K562 (cell line): ENCODE data around the gene KIF26A. TPM values are rescaled to one million over a fixed set of nuclear protein-coding genes. Genes with fewer than 3 reads are reported as not detected.

Experiments used
- ATAC-seq: fragments of 200-7000 bp; cut with Tn5 transposase; 3 replicates; pipeline ENCODE4 v1.9.1; 2020; ENCODE audit warnings: moderate library complexity
- BruUV-seq: library from RNA; stranded (reverse); fragments of 400-500 nt; replicated peaks from 2 replicates; lab custom pipeline; 2021; lab: Mats Ljungman, UMichigan
- CTCF ChIA-PET: fragments of 300-600 bp; formaldehyde crosslinking; extraction: SDS; loops from one replicate; lab custom pipeline; 2021; ENCODE audit warnings: low intra/inter-chr PET ratio; lab: Yijun Ruan, JAX
- POLR2A ChIA-PET: fragments of 300-600, 350-650 bp; sonication (Branson Sonifier 250); formaldehyde crosslinking; extraction: SDS; loops from one replicate; lab custom pipeline; 2021; ENCODE audit warnings: antibody characterized with exemption, inconsistent platforms; lab: Yijun Ruan, JAX
- DNase-seq, 4 experiments: peaks; one replicate each; pipeline versions ENCODE4 v3.0.0 to v3.0.0-alpha.2; 2011 to 2018; ENCODE audit warnings: low spot score in 3 of 4, mixed read lengths in 3 of 4; ENCODE audit errors: extremely low read depth in 1 of 4
- FAIRE-seq: peaks from 2 replicates; lab custom pipeline; 2011; peaks lifted over from hg19 to GRCh38; lab: Jason Lieb, UNC
- H2AFZ ChIP-seq: 2 replicates; pipeline ENCODE4 v1.6.0; 2011; ENCODE audit warnings: low read depth, low read length, control low read depth, inconsistent platforms
- H3K27ac ChIP-seq: fragments of 200-600 bp; 3 replicates; pipeline ENCODE4 v1.8.0; 2011; ENCODE audit warnings: low read depth, mild to moderate bottlenecking, control low read depth, inconsistent platforms, low read length, moderate library complexity, mixed read lengths; ENCODE audit errors: extremely low read depth
- H3K27me3 ChIP-seq, 2 experiments: fragments of 300-600 bp in 1 of 2; 2 replicates in 1 of 2; 3 replicates in 1 of 2; pipeline versions ENCODE4 v1.6.0 to v1.8.0; 2011; ENCODE audit warnings: inconsistent platforms in 2 of 2, low read length in 2 of 2, mild to moderate bottlenecking in 1 of 2, mixed read lengths in 1 of 2, moderate library complexity in 1 of 2; ENCODE audit not compliant: control insufficient read depth in 2 of 2, insufficient read depth in 2 of 2
- H3K36me3 ChIP-seq: fragments of 300-600 bp; 3 replicates; pipeline ENCODE4 v1.8.0; 2011; ENCODE audit warnings: mild to moderate bottlenecking, low read length, inconsistent platforms; ENCODE audit not compliant: control insufficient read depth, insufficient read depth
- H3K4me1 ChIP-seq, 2 experiments: fragments of 200-600 bp in 1 of 2; replicated peaks in 1 of 2; 2 replicates in 1 of 2; 3 replicates in 1 of 2; pipeline versions ENCODE4 v1.5.1 to v1.8.0; 2011; ENCODE audit warnings: inconsistent platforms in 2 of 2, low read length in 2 of 2, mild to moderate bottlenecking in 1 of 2, mixed read lengths in 1 of 2, moderate library complexity in 1 of 2; ENCODE audit not compliant: control insufficient read depth in 2 of 2, insufficient read depth in 2 of 2
- H3K4me2 ChIP-seq: 2 replicates; pipeline ENCODE4 v1.6.1; 2011; ENCODE audit warnings: low read length, control low read depth, inconsistent platforms, mixed read lengths; ENCODE audit not compliant: insufficient read depth
- H3K4me3 ChIP-seq: fragments of 200-600 bp; sonication (generic), shearing (Covaris generic); 2 replicates; pipeline ENCODE4 v1.5.1; 2016; ENCODE audit warnings: control low read depth, inconsistent platforms
- H3K79me2 ChIP-seq: fragments of 200-600 bp; 3 replicates; pipeline ENCODE4 v1.8.0; 2011; ENCODE audit warnings: low read length, inconsistent platforms; ENCODE audit not compliant: control insufficient read depth, insufficient read depth
- H3K9ac ChIP-seq, 2 experiments: 2 replicates each; pipeline versions ENCODE4 v1.6.0 to v1.6.1; 2011; ENCODE audit warnings: low read depth in 2 of 2, low read length in 2 of 2, control low read depth in 1 of 2, inconsistent platforms in 1 of 2, mild to moderate bottlenecking in 1 of 2, mixed read lengths in 1 of 2; ENCODE audit not compliant: insufficient read depth in 1 of 2
- H3K9me1 ChIP-seq: one replicate; pipeline ENCODE4 v1.6.0; 2011; ENCODE audit warnings: inconsistent platforms, mild to moderate bottlenecking, low read length, moderate library complexity; ENCODE audit not compliant: control insufficient read depth, insufficient read depth
- H3K9me3 ChIP-seq: replicated peaks from 2 replicates; pipeline ENCODE4 v1.5.1; 2011; ENCODE audit warnings: low read depth, low read length, inconsistent platforms; ENCODE audit not compliant: control insufficient read depth, insufficient read depth
- H4K20me1 ChIP-seq: replicated peaks from 2 replicates; pipeline ENCODE4 v1.6.1; 2011; ENCODE audit warnings: low read length, inconsistent platforms, mixed read lengths; ENCODE audit not compliant: control insufficient read depth, insufficient read depth
- ETS2 ChIP-seq: IDR thresholded peaks from 2 replicates; pipeline ENCODE4 v1.6.1; 2016; ENCODE audit warnings: borderline replicate concordance, missing genetic modification characterization, mild to moderate bottlenecking, moderate library complexity, missing compliant biosample characterization; ENCODE audit not compliant: poor library complexity, severe bottlenecking
- NCOR1 ChIP-seq: fragments of 450-650 bp; IDR thresholded peaks from 2 replicates; pipeline ENCODE4 v1.6.1; 2016; ENCODE audit warnings: mild to moderate bottlenecking, moderate library complexity
- TAF9B ChIP-seq: fragments of 450-650 bp; IDR thresholded peaks from 2 replicates; pipeline ENCODE4 v1.6.1; 2018; ENCODE audit warnings: mild to moderate bottlenecking; ENCODE audit not compliant: partially characterized antibody
- ZNF263 ChIP-seq: sonication (generic); formaldehyde crosslinking; IDR thresholded peaks from 2 replicates; pipeline ENCODE4 v1.8.0; 2022; ENCODE audit warnings: mild to moderate bottlenecking, missing genetic modification reagents, borderline replicate concordance
- ZNF431 ChIP-seq: sonication (generic); formaldehyde crosslinking; IDR thresholded peaks from 2 replicates; pipeline ENCODE4 v1.8.0; 2022; ENCODE audit warnings: mild to moderate bottlenecking, missing genetic modification reagents
- ZNF764 ChIP-seq: fragments of 250-450 bp; sonication (Bioruptor Pico); IDR thresholded peaks from 2 replicates; pipeline ENCODE4 v1.4.0; 2020; ENCODE audit warnings: low read depth, mild to moderate bottlenecking, moderate library complexity
- WGBS: fragments of 100-300 bp; shearing (Covaris generic); methylation state at CpG from one replicate; pipeline ENCODE4 v1.1.6; 2016; ENCODE audit warnings: low coverage, mixed read lengths; ENCODE audit not compliant: insufficient coverage; ENCODE audit errors: missing lambda C conversion rate; 5-methylcytosine and 5-hydroxymethylcytosine counted together
- in situ Hi-C: fragments of 300-500 bp; cut with MboI; formaldehyde crosslinking; loops from 4 replicates; pipeline ENCODE4 v1.15.0; 2018; ENCODE audit warnings: inconsistent platforms, mixed read lengths
- intact Hi-C: fragments of 100-400 bp; cut with micrococcal nuclease; formaldehyde crosslinking; loops from 2 replicates; pipeline ENCODE4 v1.14.2; 2022
- polyA plus RNA-seq, 8 experiments: library from polyadenylated mRNA; depleted of rRNA in 4 of 8; stranded (reverse) in 5 of 8; unstranded in 3 of 8; fragments of >200 nt; fragmentation: Nextera tagmentation in 2 of 8; fragmentation: Illumina TruSeq in 1 of 8; extraction: Ambion mirVana in 2 of 8; extraction: Trizol in 1 of 8; gene quantifications; 2 replicates each; pipeline versions ENCODE4 v1.2.1 to v1.2.3, GENCODE V29; 2011 to 2014; ENCODE audit warnings: inconsistent platforms in 1 of 8, missing spikeins in 1 of 8
- total RNA-seq, 7 experiments: library from RNA; depleted of rRNA in 6 of 7; stranded (reverse); fragments of >200 nt in 6 of 7; fragmentation: Illumina TruSeq in 2 of 7; extraction: Trizol in 2 of 7; gene quantifications; 2 replicates each; pipeline versions ENCODE4 v1.2.1 to v1.2.3, GENCODE V29; 2011 to 2021; ENCODE audit warnings: low replicate concordance in 1 of 7
- TF ChIP-seq, protein P1 (sequence below): fragments of 200-800 bp; sonication (Bioruptor generic); IDR thresholded peaks from 2 replicates; pipeline ENCODE4 v1.6.1; 2016; ENCODE audit warnings: missing genetic modification characterization, missing compliant biosample characterization

KIF26A gene
- total and polyA plus RNA-seq, 9 of the 15 experiments (the other 6 are each of a cell fraction or from before 2014, with no cell fraction given) = 0.04 TPM; not detected in 8

DNA sequence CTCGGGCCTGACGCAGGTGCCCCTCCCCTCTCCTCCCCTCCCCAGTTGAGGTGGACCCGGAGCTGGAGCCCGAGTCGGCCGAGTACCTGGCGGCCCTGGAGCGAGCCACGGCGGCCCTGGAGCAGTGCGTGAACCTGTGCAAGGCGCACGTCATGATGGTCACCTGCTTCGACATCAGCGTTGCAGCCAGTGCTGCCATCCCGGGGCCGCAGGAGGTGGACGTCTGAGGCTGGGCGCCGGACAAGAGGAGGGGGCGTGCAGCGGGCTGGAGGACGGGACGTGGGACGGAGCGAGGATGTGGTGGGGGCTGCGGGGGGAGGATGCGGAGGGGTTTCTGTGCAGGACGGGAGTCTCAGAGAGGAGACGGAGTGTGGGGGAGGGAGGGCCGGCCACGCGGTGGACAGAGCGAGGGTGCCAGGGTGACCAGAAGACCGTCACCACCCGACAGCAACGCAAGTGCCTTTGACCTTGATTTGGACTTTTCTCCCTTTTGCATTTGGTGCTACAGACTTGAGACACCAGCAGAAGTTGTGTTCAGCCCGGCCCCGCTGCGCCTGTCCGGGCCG lies 41.3 kb downstream of the KIF26A start (continued):
- TF ChIP-seq, protein P1, sequence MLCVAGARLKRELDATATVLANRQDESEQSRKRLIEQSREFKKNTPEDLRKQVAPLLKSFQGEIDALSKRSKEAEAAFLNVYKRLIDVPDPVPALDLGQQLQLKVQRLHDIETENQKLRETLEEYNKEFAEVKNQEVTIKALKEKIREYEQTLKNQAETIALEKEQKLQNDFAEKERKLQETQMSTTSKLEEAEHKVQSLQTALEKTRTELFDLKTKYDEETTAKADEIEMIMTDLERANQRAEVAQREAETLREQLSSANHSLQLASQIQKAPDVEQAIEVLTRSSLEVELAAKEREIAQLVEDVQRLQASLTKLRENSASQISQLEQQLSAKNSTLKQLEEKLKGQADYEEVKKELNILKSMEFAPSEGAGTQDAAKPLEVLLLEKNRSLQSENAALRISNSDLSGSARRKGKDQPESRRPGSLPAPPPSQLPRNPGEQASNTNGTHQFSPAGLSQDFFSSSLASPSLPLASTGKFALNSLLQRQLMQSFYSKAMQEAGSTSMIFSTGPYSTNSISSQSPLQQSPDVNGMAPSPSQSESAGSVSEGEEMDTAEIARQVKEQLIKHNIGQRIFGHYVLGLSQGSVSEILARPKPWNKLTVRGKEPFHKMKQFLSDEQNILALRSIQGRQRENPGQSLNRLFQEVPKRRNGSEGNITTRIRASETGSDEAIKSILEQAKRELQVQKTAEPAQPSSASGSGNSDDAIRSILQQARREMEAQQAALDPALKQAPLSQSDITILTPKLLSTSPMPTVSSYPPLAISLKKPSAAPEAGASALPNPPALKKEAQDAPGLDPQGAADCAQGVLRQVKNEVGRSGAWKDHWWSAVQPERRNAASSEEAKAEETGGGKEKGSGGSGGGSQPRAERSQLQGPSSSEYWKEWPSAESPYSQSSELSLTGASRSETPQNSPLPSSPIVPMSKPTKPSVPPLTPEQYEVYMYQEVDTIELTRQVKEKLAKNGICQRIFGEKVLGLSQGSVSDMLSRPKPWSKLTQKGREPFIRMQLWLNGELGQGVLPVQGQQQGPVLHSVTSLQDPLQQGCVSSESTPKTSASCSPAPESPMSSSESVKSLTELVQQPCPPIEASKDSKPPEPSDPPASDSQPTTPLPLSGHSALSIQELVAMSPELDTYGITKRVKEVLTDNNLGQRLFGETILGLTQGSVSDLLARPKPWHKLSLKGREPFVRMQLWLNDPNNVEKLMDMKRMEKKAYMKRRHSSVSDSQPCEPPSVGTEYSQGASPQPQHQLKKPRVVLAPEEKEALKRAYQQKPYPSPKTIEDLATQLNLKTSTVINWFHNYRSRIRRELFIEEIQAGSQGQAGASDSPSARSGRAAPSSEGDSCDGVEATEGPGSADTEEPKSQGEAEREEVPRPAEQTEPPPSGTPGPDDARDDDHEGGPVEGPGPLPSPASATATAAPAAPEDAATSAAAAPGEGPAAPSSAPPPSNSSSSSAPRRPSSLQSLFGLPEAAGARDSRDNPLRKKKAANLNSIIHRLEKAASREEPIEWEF (CRISPR knock-in tag) = no peak
- TF ChIP-seq NCOR1 (no peak), ETS2 (tag) (no peak)

GRCh38 chr14:104180561-104181165 lies 42.3 kb downstream of the KIF26A start:
- Histone ChIP-seq H2AFZ (no peak overlapping the region), H3K79me2 (no peaks in the 10 kb centered on the region), H3K36me3 (no peaks in the 10 kb centered on the region), H3K27me3 (peaks cover 0 to 18% of the 10 kb centered on the region in 2 experiments; a peak in 1 of 5 replicates), H3K9me3 (no peaks in the 10 kb centered on the region), H3K4me3 (no peak overlapping the region), H3K9me1 (no peaks in the 10 kb centered on the region), H4K20me1 (no peaks in the 10 kb centered on the region), H3K4me2 (no peak overlapping the region), H3K27ac (no peak overlapping the region), H3K9ac (no peak overlapping the region), H3K4me1 (peaks cover 0 to 10% of the 10 kb centered on the region in 2 experiments; a peak in 1 of 5 replicates)
- no peak for ATAC-seq
- intact Hi-C loops = no loop called here
- no TSS peak for BruUV-seq
- in situ Hi-C loops = no loop called here
- ChIA-PET CTCF (no interaction called here), POLR2A (no interaction called here)
- WGBS = 3% methylated on average over 9 of the region's 26 CpGs
- DNase-seq = no peak
- FAIRE-seq = no peak
- TF ChIP-seq ZNF431 (CRISPR knock-in tag) (no peak), TAF9B (no peak), ZNF764 (CRISPR knock-in tag) (no peak), ZNF263 (CRISPR knock-in tag) (no peak)
